HG03175 (cell line): ENCODE measurements around the gene OBSCN.

ENCODE experiments used
- ATAC-seq: cut with Tn5 transposase; IDR thresholded peaks from one replicate; pipeline ENCODE4 v1.9.1; 2021; ENCODE audit warnings: mild to moderate bottlenecking, moderate library complexity; ENCODE audit not compliant: unreplicated experiment

Gene OBSCN

GRCh38 chr1:228315484-228315944 lies 107.7 kb downstream of the OBSCN start:
- ATAC-seq: no peak

GRCh38 chr1:228315945-228316588 lies 108.2 kb downstream of the OBSCN start:
- no peak for ATAC-seq

GRCh38 chr1:228316589-228317387 lies 108.9 kb downstream of the OBSCN start:
- ATAC-seq: no peak

GRCh38 chr1:228317411-228317828 lies 109.6 kb downstream of the OBSCN start:
- ATAC-seq: no peak

GRCh38 chr1:228317891-228318810 lies 110.3 kb downstream of the OBSCN start:
- ATAC-seq: no peak

GRCh38 chr1:228318823-228319241 lies 111.0 kb downstream of the OBSCN start:
- ATAC-seq: no peak

- no peak for ATAC-seq
Measured at GRCh38 chr1:228319352-228320088, 111.7 kb downstream of the OBSCN start.

GRCh38 chr1:228320394-228320793 lies 112.5 kb downstream of the OBSCN start:
- no peak for ATAC-seq

GRCh38 chr1:228321435-228321834 lies 113.6 kb downstream of the OBSCN start:
- ATAC-seq: no peak

GRCh38 chr1:228321895-228322294 lies 114.1 kb downstream of the OBSCN start:
- ATAC-seq: no peak

- no peak for ATAC-seq
Measured at GRCh38 chr1:228323401-228323800, 115.6 kb downstream of the OBSCN start.

GRCh38 chr1:228325267-228325666 lies 117.4 kb downstream of the OBSCN start:
- ATAC-seq: no peak

- ATAC-seq: no peak
Measured at GRCh38 chr1:228329887-228330286, 122.0 kb downstream of the OBSCN start.

GRCh38 chr1:228332797-228333738 lies 125.2 kb downstream of the OBSCN start:
- ATAC-seq: no peak

GRCh38 chr1:228333739-228334115 lies 125.9 kb downstream of the OBSCN start:
- no peak for ATAC-seq

GRCh38 chr1:228334226-228334935 lies 126.5 kb downstream of the OBSCN start:
- ATAC-seq: no peak

- no peak for ATAC-seq
Measured at GRCh38 chr1:228334954-228335353, 127.1 kb downstream of the OBSCN start.

- ATAC-seq: no peak
Measured at GRCh38 chr1:228335406-228336307, 127.8 kb downstream of the OBSCN start.
